Measurements from ENCODE around the gene LILRB5.
"Not testable (repeated sequence)": the region's sequence is repeated elsewhere in the genome, so short reads cannot be mapped to it uniquely, and the experiment has no call there.

LILRB5 gene

DNA sequence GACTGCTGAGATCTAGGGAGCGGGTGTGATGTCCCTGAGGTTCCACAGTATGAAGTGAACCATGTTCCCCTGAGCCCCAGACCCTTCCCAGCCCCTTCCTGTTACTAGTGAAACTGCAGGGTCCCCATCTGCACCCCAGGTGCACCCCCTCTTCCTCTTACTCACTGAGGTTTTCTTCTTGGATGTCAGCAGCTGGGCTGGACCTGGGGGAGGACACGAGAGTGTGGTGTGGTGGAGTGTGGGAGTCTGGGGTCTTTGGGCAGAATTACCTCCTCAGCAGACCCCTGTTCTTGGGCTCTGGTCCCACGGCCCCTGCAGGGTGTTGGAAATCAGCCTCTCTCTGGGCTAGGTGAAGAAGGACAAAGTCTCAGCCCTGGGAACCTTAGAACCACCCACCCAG, 11.1 kb downstream of the LILRB5 start:
- no peaks in the 10 kb centered on the region for H3K79me2 ChIP-seq (ENCODE audit: insufficient read depth, low read length)
- H2AFZ ChIP-seq (ENCODE audit: low read depth, low read length, severe bottlenecking): no peak overlapping the region
- H3K4me2 ChIP-seq (ENCODE audit: low read depth, low read length, poor library complexity, severe bottlenecking): no peak overlapping the region
- no peaks in the 10 kb centered on the region for H3K27me3 ChIP-seq (ENCODE audit: low read length)
- H4K20me1 ChIP-seq (ENCODE audit: low read depth, low read length): no peaks in the 10 kb centered on the region
- no peak overlapping the region for H3K9ac ChIP-seq (ENCODE audit: low read length)
- H3K4me3 ChIP-seq (ENCODE audit: insufficient read depth, low read length, poor library complexity, severe bottlenecking): no peak overlapping the region
- no peak overlapping the region for H3K27ac ChIP-seq (ENCODE audit: low read depth, low read length)
- H3K9me2 ChIP-seq (replicated peaks; ENCODE audit: insufficient read depth, low read length): no peaks in the 10 kb centered on the region
- H3F3A ChIP-seq (ENCODE audit: insufficient read depth): no peaks in the 10 kb centered on the region
- H3K36me3 ChIP-seq (ENCODE audit: low read length): no peaks in the 10 kb centered on the region
- TF ChIP-seq, protein P1, sequence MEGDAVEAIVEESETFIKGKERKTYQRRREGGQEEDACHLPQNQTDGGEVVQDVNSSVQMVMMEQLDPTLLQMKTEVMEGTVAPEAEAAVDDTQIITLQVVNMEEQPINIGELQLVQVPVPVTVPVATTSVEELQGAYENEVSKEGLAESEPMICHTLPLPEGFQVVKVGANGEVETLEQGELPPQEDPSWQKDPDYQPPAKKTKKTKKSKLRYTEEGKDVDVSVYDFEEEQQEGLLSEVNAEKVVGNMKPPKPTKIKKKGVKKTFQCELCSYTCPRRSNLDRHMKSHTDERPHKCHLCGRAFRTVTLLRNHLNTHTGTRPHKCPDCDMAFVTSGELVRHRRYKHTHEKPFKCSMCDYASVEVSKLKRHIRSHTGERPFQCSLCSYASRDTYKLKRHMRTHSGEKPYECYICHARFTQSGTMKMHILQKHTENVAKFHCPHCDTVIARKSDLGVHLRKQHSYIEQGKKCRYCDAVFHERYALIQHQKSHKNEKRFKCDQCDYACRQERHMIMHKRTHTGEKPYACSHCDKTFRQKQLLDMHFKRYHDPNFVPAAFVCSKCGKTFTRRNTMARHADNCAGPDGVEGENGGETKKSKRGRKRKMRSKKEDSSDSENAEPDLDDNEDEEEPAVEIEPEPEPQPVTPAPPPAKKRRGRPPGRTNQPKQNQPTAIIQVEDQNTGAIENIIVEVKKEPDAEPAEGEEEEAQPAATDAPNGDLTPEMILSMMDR (IDR thresholded peaks at IDR 0.05; ENCODE audit: insufficient read depth, low read length, poor library complexity, severe bottlenecking): no peak
- TF ChIP-seq EZH2phosphoT487 (conservative IDR thresholded peaks at IDR 0.05; ENCODE audit: low read length): no peak
- H3K9me3 ChIP-seq (ENCODE audit: insufficient read depth, low read length): no peaks in the 10 kb centered on the region

DNA sequence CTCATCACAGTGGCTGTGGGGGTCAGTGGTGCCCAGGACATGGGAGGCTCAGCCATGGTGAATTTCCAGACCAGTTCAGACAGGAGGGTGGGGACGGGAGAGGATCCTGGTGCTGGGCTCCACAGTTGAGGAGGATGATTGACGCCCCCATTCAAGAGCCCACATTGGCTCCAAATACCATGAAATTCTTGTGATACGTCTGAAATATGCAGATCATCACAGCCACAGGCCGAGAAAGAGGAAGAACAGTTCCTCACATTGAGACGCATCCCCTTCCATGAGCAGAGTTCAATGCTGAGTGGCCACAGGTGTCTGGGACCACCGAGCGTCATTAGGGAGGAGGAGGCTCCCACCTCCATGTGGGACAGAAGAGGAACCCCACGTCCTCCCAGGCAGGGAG, 13.3 kb downstream of the LILRB5 start:
- not testable (repeated sequence) for H3K4me2 ChIP-seq (ENCODE audit: low read depth, low read length, poor library complexity, severe bottlenecking); H4K20me1 ChIP-seq (ENCODE audit: low read depth, low read length); H3K9me2 ChIP-seq (replicated peaks; ENCODE audit: insufficient read depth, low read length); H3K9me3 ChIP-seq (ENCODE audit: insufficient read depth, low read length); H2AFZ ChIP-seq (ENCODE audit: low read depth, low read length, severe bottlenecking); H3K9ac ChIP-seq (ENCODE audit: low read length); H3K27me3 ChIP-seq (ENCODE audit: low read length); H3K79me2 ChIP-seq (ENCODE audit: insufficient read depth, low read length); H3F3A ChIP-seq (ENCODE audit: insufficient read depth); H3K36me3 ChIP-seq (ENCODE audit: low read length); H3K4me3 ChIP-seq (ENCODE audit: insufficient read depth, low read length, poor library complexity, severe bottlenecking); H3K27ac ChIP-seq (ENCODE audit: low read depth, low read length)

DNA sequence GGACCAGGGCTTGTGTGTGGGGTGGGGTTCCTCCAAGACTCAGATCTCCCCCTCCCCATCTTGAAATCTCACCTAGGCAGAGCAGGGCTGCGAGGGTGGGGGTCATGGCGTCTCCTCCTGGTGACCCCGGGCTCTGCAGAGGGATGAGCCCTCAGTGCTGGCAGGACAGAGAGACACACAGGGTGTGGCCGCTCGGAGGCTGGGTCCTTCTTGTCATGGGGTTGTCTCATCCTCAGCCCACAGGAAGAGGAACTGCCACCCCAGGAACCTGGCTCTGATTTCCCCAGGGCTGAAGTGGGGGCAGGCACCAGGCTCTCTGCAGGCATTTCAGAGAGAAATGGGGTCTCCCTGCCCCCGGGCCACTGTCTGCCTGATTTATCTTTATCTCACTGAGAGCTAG, 14.4 kb downstream of the LILRB5 start, which contains the start of gene LILRA6:
LILRA6 (minus strand) TSS at position 145 of the 400 bp plus-strand sequence.
- H3K9me3 ChIP-seq (ENCODE audit: insufficient read depth, low read length); H3K9ac ChIP-seq (ENCODE audit: low read length); H3K36me3 ChIP-seq (ENCODE audit: low read length); H3K4me3 ChIP-seq (ENCODE audit: insufficient read depth, low read length, poor library complexity, severe bottlenecking); H3F3A ChIP-seq (ENCODE audit: insufficient read depth); H3K27me3 ChIP-seq (ENCODE audit: low read length); H3K79me2 ChIP-seq (ENCODE audit: insufficient read depth, low read length); H3K4me2 ChIP-seq (ENCODE audit: low read depth, low read length, poor library complexity, severe bottlenecking); H3K9me2 ChIP-seq (replicated peaks; ENCODE audit: insufficient read depth, low read length); H3K27ac ChIP-seq (ENCODE audit: low read depth, low read length); H4K20me1 ChIP-seq (ENCODE audit: low read depth, low read length); H2AFZ ChIP-seq (ENCODE audit: low read depth, low read length, severe bottlenecking): not testable (repeated sequence)

DNA sequence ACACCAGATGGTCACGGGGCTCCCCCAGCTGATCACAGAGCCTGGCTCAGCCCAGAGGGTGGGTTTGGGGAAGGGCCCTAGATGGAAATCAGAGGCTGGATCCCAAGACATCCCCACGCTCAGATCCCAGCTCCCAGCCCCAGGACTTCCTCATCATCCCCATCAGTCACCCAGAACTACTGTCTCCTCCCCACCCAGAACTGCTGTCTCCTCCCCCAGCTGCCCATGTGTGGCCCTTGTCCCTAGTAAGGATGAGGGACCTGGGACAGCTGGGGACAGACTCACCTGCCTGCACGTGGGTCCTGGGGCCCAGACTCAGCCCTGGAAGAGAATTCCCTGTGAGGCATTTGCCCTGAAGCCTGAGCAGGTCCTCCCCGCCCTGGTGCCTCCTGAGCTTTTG, 14.8 kb downstream of the LILRB5 start:
- H3K9ac ChIP-seq (ENCODE audit: low read length); H3K4me3 ChIP-seq (ENCODE audit: insufficient read depth, low read length, poor library complexity, severe bottlenecking); H3K9me2 ChIP-seq (replicated peaks; ENCODE audit: insufficient read depth, low read length); H3K79me2 ChIP-seq (ENCODE audit: insufficient read depth, low read length); H3K4me2 ChIP-seq (ENCODE audit: low read depth, low read length, poor library complexity, severe bottlenecking); H3K27me3 ChIP-seq (ENCODE audit: low read length); H3K9me3 ChIP-seq (ENCODE audit: insufficient read depth, low read length); H3K27ac ChIP-seq (ENCODE audit: low read depth, low read length); H3F3A ChIP-seq (ENCODE audit: insufficient read depth); H2AFZ ChIP-seq (ENCODE audit: low read depth, low read length, severe bottlenecking); H3K36me3 ChIP-seq (ENCODE audit: low read length); H4K20me1 ChIP-seq (ENCODE audit: low read depth, low read length): not testable (repeated sequence)

DNA sequence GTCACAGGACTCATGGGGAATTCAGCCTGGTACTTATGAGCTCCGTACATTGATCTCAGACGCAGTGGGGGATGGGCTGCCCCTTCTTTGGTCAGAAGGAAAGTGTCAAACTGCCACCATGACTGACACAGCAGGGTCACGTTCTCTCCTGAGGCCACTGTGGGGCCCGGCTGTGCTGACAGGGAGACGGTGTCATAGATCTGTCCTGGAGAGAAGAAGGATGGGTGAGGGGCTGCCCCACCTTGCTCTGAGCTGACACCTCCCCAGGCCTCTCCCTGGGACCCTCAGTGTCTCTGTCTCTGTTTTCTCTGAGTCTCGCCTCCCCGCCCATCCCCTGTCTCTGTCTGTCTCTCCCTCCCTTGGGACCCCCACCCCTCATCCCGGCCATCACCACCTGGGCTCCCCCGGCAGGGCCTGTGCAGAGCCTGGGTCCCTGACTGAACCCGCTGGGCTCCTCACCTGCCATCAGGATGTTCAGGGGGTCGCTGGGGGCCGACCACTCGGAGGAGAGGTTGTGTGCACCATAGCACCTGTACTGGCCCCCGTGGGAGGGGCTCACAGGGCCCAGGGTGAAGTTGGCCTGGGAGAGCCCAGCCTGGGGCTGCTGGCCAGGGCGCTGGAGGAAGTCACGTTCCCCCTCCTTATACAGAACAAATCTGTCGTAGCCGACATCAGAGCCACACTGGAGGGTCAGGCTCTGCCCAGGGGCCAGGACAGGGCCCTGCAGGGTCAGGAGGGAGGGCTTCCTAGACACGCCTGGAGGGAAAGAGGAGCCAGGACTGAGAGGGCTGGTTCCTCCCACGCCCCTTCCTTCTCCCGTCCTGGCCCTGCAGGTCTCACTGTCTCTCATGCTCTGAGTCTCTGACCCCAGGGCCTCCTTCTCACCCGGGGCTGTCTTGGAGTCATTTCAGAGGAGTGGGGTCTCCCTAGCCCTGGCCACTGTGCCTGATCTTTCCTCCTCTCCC, 16.4 kb downstream of the LILRB5 start:
- H3K4me2 ChIP-seq (ENCODE audit: low read depth, low read length, poor library complexity, severe bottlenecking); H4K20me1 ChIP-seq (ENCODE audit: low read depth, low read length); H2AFZ ChIP-seq (ENCODE audit: low read depth, low read length, severe bottlenecking); H3F3A ChIP-seq (ENCODE audit: insufficient read depth); H3K36me3 ChIP-seq (ENCODE audit: low read length); H3K27me3 ChIP-seq (ENCODE audit: low read length); H3K4me3 ChIP-seq (ENCODE audit: insufficient read depth, low read length, poor library complexity, severe bottlenecking); H3K9ac ChIP-seq (ENCODE audit: low read length); H3K9me2 ChIP-seq (replicated peaks; ENCODE audit: insufficient read depth, low read length); H3K79me2 ChIP-seq (ENCODE audit: insufficient read depth, low read length); H3K9me3 ChIP-seq (ENCODE audit: insufficient read depth, low read length); H3K27ac ChIP-seq (ENCODE audit: low read depth, low read length): not testable (repeated sequence)

DNA sequence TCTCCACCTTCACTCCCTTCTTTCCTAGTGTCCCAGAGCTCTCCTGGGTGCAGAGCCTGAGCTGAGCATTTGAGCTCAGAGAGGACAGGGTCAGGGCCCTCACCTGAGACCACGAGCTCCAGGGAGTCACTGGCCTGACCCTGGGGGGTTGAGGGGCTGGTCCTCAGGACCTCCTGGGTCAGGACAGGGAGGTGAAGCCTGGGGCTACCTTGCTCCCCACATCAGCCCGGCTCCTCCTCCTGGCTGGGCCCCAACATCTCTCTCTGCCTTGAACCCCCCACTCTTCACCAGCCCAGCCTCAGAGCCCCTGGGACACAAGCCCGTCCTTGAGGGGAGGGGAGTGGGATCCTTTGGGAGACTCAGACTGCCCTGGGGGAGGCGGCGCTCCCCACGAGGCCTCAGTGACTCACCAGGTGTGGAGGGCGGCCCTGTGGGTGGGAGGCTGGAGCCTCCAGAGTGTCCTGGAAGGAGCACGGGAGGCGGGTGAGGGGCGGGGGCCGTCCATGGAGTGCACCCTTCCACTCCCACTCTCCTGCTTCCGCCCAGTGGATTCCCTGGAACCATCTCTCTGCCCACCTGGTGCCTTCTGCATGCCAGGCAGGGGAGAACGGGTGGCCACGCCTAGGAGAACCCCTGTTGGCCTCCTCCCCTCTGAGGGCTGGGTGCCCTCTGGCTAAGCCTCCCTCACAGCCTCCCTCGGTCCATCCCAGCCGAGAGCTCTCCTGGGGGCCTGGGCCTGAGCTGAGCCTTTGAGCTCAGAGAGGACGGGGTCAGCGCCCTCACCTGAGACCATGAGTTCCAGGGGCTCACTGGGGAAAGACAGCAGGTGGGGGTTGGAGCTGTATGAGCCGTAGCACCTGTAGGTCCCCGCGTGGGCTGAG, 17.3 kb downstream of the LILRB5 start:
- not testable (repeated sequence) for H3K9me3 ChIP-seq (ENCODE audit: insufficient read depth, low read length); H2AFZ ChIP-seq (ENCODE audit: low read depth, low read length, severe bottlenecking); H3K27me3 ChIP-seq (ENCODE audit: low read length); H3K36me3 ChIP-seq (ENCODE audit: low read length); H3K4me2 ChIP-seq (ENCODE audit: low read depth, low read length, poor library complexity, severe bottlenecking); H3K27ac ChIP-seq (ENCODE audit: low read depth, low read length); H3K4me3 ChIP-seq (ENCODE audit: insufficient read depth, low read length, poor library complexity, severe bottlenecking); H3K9me2 ChIP-seq (replicated peaks; ENCODE audit: insufficient read depth, low read length); H3F3A ChIP-seq (ENCODE audit: insufficient read depth); H3K9ac ChIP-seq (ENCODE audit: low read length); H3K79me2 ChIP-seq (ENCODE audit: insufficient read depth, low read length); H4K20me1 ChIP-seq (ENCODE audit: low read depth, low read length)
